ENCODE measurements around the gene CCSAP. TPM values are rescaled to one million over a fixed set of nuclear protein-coding genes. Genes with fewer than 3 reads are reported as not detected.
"Not testable (repeated sequence)": the region's sequence is repeated elsewhere in the genome, so short reads cannot be mapped to it uniquely, and the experiment has no call there.

Gene CCSAP
- total RNA-seq, 1 donor from 2014 or later: 5.6 TPM

DNA sequence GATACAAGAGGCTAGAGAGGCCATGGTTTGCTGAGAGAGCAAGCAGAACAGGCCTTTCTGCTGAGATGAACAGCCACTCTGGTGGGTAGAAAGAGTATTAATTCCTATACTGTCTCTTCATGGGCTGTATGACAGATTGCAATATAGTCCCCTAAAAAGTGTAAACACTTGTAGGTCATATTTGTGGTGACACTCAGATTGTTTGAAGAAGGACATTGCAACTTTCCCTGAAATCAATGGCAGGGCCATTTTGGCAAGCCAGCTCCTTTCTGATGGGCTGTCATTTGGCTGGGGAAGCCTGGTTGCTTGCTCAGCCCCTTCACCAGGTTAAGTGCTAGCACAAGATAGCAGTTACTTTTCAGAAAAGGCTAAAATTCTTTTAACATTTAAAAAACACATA, 44.4 kb downstream of the CCSAP start:
- intact Hi-C loops (cut with DNase I): no loop called here
- DNase-seq (ENCODE audit: low spot score): no peak

DNA sequence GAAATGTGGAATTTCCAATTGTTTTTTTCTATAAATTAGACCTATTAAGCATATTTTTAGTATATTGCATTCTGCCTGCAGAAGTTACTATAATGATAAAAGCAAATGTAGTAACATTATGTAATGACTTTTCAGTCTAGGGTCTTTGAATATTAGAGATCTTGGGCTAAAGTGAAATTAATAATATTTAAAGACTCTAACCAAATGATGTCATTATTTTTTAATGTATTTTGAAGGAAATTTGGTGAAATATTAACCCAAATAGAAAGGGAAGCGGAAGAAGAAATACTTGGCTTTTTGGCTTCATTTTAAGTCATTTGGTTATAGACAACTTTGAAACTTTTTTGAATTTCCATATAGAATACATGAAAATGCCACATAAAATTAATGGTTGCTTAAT, 45.1 kb downstream of the CCSAP start:
- DNase-seq (ENCODE audit: low spot score): no peak
- intact Hi-C loops (cut with DNase I): no loop called here

DNA sequence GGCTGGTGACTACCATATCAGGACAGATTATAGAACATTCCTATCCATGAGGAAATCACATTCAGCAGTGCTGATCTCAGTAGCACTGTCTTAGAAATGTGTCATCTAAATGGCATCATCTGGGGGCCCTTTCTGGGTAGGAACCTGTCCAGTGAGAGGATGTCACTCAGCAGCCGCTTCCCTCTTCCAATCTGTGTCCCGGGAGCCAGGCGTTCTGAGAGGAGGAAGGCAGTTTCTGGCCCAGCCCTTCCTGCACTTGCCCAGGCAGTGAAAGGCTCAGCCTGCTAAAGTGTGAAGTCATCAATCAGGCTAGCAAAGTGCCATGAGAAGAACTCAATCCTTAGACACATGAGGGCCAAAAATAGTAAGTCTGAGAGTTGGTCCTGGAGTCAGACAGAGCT, 46.3 kb downstream of the CCSAP start:
- DNase-seq (ENCODE audit: low spot score): no peak
- intact Hi-C loops (cut with DNase I): no loop called here

DNA sequence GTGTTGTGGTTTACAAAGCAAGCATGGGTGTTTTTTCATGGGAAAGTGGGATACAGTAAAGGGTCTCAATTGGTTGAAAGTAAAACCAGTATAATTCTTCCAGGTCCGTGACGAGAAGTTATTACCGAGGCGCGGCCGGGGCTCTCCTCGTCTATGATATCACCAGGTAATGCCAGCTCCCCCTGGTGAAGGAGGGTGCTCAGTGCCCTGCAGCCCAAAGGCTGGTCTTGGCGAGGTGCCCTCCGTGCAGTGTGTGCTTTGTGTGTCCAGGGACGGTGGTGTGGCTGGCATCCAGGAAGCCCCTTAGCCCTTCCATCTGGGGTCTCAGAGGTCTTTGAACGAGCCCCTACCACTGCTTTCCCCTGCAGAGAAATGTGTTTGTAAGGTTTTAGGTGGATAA, 47.1 kb downstream of the CCSAP start:
- no peak for DNase-seq (ENCODE audit: low spot score)
- intact Hi-C loops (cut with DNase I): no loop called here

DNA sequence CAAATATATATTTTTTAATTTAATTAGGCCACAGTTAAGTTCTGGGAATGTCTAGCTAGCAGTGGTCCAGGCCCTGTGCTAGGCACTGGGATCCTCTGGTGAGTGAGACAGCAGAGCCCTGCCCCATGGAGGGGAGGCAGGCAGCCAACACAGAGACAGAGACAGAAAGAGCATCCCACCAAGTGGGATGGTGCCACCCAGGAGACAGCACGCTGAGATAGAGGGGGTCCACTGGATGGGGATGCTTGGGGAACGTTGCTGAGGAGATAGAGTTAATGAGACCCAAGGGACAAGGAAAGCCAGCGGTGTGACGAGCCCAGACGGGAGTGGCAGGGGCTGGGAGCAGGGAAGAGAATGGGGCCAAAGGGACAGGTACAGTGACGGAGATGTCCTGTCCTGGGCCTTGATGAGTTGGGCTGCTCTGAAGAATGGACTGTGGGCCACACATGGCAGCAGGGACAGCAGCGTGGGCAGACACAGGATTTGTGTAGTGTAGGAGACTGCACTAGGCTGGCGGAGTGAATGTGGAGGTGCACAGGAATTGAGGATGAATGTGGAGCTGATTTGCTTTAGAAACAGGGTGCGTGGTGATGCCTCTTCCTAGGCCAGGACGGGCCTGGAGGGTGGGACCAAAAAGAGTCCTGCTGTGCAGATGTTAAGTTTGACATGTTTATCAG, 49.2 kb downstream of the CCSAP start:
- intact Hi-C loops (cut with DNase I): no loop called here
- DNase-seq (ENCODE audit: low spot score): no peak

DNA sequence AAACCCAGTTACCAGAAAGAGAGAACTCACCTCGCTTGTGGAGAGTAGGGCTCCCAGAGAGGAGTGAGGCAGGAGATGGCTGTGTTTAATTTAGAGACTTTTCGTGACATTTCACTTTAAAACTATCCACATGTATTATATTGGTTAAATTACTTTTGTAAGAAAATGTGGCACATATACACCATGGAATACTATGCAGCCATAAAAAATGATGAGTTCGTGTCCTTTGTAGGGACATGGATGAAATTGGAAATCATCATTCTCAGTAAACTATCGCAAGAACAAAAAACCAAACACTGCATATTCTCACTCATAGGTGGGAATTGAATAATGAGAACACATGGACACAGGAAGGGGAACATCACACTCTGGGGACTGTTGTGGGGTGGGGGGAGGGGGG, 51.2 kb downstream of the CCSAP start:
- DNase-seq (ENCODE audit: low spot score); intact Hi-C loops (cut with DNase I): not testable (repeated sequence)

DNA sequence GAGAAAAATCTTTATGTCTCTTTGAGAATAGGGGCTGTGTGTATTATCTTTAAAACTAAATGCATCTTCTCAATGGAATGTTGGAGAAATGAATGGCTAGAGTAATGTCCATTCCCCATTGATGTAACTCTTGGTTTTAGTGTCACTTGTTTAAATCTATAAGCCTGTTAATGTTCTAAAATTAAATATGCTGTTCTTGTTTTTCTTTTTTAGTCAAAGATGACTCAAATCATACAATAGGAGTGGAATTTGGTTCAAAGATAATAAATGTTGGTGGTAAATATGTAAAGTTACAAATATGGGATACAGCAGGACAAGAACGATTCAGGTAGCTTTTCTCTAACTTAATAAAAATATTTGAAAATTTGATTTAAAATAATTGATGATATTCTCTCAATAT, 54.3 kb downstream of the CCSAP start:
- intact Hi-C loops (cut with DNase I): no loop called here
- DNase-seq (ENCODE audit: low spot score): no peak

DNA sequence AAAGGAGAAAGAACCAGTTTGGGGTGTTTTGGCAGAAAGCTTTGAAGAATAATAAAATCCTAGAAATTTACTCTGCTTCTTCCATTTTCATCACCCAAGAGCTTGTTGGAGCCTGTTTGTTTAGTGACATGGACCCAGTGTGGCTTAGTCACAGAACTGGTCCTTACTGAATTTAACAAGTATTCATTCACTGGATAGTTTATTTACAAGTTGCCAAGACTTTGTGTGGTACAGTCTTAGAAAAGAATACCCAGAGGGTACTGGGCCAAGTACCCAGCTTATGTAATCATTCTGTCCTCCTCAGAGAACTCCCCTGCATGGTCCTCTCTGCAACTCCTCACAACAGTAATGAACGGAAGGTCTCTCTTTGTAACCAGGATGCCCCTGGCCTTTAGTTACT, 55.6 kb downstream of the CCSAP start:
- intact Hi-C loops (cut with DNase I): no loop called here
- no peak for DNase-seq (ENCODE audit: low spot score)

DNA sequence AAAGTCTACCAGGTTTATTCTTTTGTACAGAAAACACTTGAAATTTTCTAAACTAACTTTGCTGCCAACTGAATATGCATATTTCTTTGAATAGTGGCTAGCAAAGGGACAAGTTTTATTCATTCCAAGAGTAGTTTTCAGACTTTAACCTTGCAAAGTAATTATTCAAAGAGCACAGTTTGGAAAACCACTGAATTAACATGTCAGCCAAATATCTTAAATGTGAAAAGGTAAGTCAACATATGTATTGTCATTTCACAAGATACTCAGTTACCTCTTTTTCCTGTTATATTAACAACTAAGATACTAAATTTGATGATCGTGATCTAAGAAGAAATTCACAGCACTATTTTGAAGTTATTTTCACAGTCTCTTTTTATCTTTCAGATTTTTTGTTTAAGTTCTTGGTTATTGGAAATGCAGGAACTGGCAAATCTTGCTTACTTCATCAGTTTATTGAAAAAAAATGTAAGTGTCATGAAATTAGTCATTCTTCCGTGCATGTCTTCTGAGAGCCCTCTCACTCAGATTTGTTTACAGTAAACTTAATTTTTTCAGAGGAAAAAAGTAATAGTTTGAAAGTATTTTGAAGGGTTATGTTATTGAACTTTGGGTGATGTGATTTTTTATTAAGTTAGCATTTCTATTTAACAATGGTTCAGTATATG, 56.6 kb downstream of the CCSAP start:
- intact Hi-C loops (cut with DNase I): no loop called here
- no peak for DNase-seq (ENCODE audit: low spot score)

DNA sequence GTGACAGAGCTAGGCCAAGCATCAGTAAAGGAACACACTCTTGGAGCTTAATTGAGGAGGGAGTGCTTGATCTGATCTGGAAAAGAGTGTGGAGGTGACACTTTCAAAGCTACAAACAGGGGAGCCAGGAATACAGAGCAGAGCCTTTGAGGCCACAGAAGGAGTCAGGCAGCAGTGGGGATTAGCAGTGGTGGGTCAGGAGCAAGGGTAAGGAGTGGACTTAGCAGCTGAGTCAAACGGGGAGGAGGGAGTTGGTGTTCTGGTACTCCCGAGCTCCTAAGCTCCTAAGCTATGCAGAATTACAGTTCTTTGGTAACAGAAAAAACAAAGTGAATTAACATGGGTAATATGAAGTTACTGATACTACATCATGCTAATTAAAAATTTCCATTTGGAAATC, 57.4 kb downstream of the CCSAP start:
- no peak for DNase-seq (ENCODE audit: low spot score)
- intact Hi-C loops (cut with DNase I): no loop called here

DNA sequence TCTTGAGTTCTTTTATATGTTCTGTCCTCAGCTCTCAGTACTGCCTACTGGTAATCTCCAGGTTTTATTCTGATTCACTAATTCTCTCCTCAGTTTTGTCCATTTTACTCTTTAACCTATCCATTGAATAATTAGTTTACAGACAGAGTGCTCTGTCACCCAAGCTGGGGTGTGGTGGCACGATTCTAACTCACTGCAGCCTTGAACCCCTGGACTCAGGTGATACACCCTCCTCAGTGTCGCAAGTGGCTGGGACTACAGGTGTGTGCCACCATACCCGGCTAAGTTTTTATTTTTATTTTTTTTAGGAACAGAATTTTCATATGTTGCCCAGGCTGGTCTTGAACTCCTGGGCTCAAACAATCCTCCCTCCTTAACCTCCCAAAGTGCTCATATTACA, 58.0 kb downstream of the CCSAP start:
- intact Hi-C loops (cut with DNase I): no loop called here
- no peak for DNase-seq (ENCODE audit: low spot score)

DNA sequence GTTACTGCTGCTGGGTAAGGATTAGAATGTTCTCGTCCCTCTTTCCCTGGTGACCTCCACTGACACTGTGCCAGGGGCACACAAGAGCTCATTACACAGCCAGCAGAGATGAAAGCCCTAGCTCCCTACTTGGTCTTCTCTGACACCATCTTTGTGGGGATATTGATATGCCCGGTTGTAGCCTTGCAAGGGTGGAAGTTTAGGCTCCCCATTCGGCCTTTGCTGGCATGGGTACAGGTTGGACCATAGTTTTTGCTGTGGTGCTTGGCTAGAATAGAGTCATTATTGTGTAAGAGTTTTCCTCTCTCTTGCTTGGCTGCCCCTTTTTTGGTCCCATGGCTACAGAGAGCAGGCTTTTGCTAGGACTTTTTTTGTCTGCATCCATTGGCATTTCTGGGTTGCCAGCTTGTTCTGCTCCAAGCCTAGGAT, 59.6 kb downstream of the CCSAP start:
- no peak for DNase-seq (ENCODE audit: low spot score)
- intact Hi-C loops (cut with DNase I): no loop called here

DNA sequence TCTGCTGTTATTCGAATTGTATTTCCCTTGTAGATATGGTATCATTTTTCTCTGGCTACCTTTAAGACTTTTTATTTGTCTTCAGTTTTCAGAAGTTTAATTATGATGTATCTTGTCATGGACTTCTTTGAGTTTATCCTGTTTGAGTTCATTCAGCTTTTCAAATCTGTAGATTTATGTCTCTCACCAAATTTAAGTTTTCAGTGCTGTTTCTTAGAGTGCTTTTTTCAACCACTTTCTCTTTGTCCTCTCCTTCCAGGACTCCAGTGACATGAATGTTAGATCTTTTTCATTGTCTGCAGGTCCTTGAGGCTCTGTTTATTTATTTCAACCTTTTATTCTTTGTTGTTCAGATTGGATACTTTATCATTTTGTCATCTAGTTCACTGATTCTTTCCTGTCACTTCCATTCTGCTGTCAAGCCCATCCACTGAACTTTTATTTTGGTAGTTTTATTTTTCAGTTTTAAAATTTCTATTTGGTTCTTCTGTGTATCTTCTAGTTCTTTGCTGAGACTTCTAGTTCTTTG, 60.5 kb downstream of the CCSAP start:
- intact Hi-C loops (cut with DNase I): no loop called here

DNA sequence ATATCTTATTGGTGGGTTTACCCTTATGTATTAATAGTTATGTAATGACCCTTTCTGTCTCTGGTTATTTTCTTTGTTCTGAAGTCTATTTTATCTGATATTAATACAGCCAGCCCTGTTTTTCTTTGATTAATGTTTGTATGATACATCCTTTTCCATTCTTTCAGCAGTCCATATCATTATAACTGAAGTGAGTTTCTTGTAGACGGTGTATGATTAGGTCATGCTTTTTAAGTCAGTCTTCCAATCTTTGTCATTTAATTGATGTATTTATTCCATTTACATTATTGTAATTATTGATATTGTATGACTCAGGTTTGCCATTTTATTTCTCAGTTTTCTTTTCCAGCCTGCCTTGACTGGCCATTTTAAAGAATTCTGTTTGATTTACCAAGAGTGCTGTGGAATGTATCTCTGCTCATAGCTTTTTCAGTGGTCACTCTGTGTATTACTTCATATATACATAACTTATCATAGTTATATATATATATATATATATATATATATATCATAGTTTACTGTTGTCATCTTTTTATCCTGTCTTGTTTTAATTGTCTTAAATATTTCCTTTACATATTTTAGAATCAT, 61.4 kb downstream of the CCSAP start:
- intact Hi-C loops (cut with DNase I): no loop called here
- no peak for DNase-seq (ENCODE audit: low spot score)

More for the DNA sequence above, 60.5 kb downstream of the CCSAP start:
- no peak for DNase-seq (ENCODE audit: low spot score)

DNA sequence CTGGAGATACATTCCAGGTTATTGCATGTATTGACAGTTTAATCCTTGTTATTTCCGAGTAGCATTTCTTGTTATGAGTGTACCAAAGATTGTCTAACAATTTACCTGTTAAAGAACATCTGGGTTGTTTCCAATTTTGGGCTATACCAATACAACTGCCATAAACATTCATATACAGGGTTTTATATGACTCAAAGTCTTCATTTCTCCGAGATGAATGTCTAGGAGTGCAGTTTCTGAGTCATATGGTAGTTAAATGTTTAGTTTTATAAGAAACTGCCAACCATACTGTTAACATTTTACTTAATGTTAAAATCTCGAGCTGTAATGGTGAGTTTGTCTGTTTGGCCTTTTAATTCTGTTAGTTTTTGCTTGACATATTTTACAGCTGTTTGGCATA, 61.9 kb downstream of the CCSAP start:
- no peak for DNase-seq (ENCODE audit: low spot score)
- intact Hi-C loops (cut with DNase I): no loop called here

DNA sequence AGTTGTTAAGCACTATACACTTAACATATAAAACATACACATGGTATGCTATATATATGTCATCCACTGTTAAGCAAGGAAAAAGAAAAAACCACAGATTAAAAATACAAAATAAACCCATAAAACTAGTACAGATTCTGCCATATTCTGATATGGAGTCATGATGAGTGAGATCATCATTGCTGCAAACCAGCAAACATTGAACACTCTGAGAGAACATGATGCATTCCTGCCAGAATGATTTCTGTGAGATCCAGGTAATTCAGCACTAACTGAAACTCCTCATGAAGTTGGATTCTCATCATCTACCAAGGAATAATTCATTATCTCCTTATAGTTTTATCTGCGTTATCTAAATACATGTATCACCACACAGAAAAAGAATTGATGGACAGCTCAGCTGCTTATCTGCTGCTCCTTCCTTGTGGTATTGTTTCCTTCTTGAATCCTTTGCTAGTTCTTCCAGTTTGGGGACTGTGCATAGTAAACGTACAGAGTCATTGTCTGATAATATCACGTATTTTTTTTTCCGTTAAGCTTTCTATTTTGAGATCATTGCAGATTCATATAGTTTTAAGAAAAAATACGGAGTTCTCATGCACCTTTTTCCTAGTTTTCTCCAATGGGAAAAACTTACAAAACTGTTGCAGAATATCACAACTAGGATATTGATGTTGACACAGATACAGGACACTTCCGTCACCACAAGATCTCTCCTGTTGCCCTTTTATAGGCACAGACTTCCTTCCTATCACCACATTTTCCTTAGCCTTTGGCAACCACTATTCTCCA, 62.6 kb downstream of the CCSAP start:
- DNase-seq (ENCODE audit: low spot score): no peak
- intact Hi-C loops (cut with DNase I): no loop called here

DNA sequence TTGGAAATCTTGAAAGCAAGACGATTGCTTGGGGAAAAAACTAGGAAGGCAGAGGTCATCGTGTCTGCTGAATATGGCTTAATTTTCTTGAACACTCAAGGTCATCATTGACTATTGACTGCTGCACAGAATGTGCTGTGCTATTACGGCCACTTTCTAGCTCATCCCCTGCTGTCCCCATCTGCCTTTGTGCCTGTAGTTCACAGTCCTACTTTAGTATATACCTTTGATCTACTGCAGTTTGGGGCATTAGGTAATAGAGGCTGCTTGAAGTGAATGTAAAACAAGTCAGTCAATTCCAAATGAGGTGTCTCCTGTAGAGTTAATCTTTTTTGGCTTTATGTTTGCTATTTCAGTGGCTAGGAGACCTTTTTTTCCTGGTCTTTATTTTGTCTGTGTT, 63.6 kb downstream of the CCSAP start:
- intact Hi-C loops (cut with DNase I): no loop called here
- no peak for DNase-seq (ENCODE audit: low spot score)

DNA sequence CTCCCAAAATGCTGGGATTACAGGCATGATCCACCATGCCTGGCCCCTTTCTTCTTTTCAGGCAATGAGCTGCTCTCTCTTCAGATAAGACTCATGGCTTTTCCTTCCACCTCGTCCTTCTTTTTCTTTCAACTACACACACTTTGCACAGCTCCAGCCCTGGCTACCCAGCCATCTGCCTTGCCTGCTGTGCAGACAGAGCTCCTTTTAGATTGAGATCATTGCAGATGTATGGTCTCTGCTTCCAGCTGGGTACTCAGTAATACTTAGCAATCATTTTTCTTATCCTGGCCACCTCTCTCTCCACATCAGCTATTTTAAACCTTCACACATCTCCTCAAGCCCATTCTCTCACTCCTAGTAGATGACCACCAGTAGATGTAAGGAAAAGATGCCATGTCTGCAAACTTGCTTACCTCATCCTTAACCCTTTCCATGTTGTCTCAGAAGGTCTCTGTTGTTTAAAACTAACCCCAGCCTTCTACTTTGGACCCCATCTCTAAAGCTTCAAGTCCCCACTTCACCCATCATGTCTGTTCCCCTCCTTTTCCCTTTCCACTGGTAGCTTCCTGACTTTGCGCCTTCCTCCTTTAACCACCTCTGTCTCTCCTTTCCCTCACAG, 64.6 kb downstream of the CCSAP start:
- no peak for DNase-seq (ENCODE audit: low spot score)

DNA sequence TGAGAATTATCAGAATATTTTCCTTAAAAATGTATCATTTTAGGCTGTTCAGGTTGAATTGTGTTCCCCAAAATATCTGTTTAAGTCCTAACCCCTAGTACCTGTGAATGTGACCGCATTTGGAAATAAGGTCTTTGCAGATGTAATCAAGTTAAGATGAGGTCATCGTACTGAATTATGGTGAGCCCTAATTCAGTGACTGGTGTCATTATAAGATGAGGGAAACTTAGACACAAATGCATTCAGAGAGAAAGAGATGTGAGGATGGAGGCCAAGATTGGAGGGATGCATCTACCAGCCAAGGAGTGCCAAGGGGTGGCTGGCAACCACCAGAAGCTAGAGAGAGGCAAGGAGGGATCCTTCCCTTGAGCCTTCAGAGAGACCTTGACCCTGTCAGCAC, 67.8 kb downstream of the CCSAP start:
- no peak for DNase-seq (ENCODE audit: low spot score)
- intact Hi-C loops (cut with DNase I): no loop called here

More for the DNA sequence above, 64.6 kb downstream of the CCSAP start:
- intact Hi-C loops (cut with DNase I): no loop called here
